ENCODE measurements around the gene TRIB2.

Gene TRIB2

GRCh38 chr2:12721566-12722446 lies 5.1 kb downstream of the TRIB2 start:
- DNase-seq, result peak; percentile 70

- DNase-seq, result no peak
Observed at GRCh38 chr2:12722447-12723316, 5.9 kb downstream of the TRIB2 start.

GRCh38 chr2:12723736-12724463 lies 7.2 kb downstream of the TRIB2 start:
- DNase-seq, result peak; percentile 12

GRCh38 chr2:12725233-12726187 lies 8.8 kb downstream of the TRIB2 start:
- no peak for DNase-seq

GRCh38 chr2:12726271-12726670 lies 9.5 kb downstream of the TRIB2 start:
- no peak for DNase-seq

- no peak for DNase-seq
Observed at GRCh38 chr2:12727065-12727464, 10.3 kb downstream of the TRIB2 start.

GRCh38 chr2:12727641-12728040 lies 10.9 kb downstream of the TRIB2 start:
- no peak for DNase-seq

- DNase-seq, result no peak
Observed at GRCh38 chr2:12728221-12728777, 11.6 kb downstream of the TRIB2 start.

GRCh38 chr2:12730265-12730664 lies 13.5 kb downstream of the TRIB2 start:
- no peak for DNase-seq

- no peak for DNase-seq
Observed at GRCh38 chr2:12731701-12732280, 15.1 kb downstream of the TRIB2 start.

- no peak for DNase-seq
Observed at GRCh38 chr2:12732651-12733050, 15.9 kb downstream of the TRIB2 start.

- DNase-seq, result no peak
Observed at GRCh38 chr2:12733846-12734245, 17.1 kb downstream of the TRIB2 start.

- no peak for DNase-seq
Observed at GRCh38 chr2:12734914-12735654, 18.3 kb downstream of the TRIB2 start.

GRCh38 chr2:12737297-12737696 lies 20.6 kb downstream of the TRIB2 start:
- DNase-seq, result peak; percentile 49

GRCh38 chr2:12737738-12738485 lies 21.2 kb downstream of the TRIB2 start:
- no peak for DNase-seq

- DNase-seq, result no peak
Observed at GRCh38 chr2:12739721-12740254, 23.1 kb downstream of the TRIB2 start.

- no peak for DNase-seq
Observed at GRCh38 chr2:12741380-12741779, 24.6 kb downstream of the TRIB2 start.

- no peak for DNase-seq
Observed at GRCh38 chr2:12742891-12743290, 26.2 kb downstream of the TRIB2 start.

- DNase-seq, result peak; percentile 18
Observed at GRCh38 chr2:12750166-12750905, 33.6 kb downstream of the TRIB2 start.

All from NCI-H82 (cell line).